IPS-18c (cell line): Measurements from ENCODE around the gene A1BG.

Experiments used
- H3K4me3 ChIP-seq: 2 replicates; pipeline ENCODE4 v1.7.0; 2013; ENCODE audit warnings: low read depth, mild to moderate bottlenecking, low read length, moderate library complexity; ENCODE audit not compliant: insufficient read depth
- H3K9me3 ChIP-seq: one replicate; pipeline ENCODE4 v1.6.1; 2013; ENCODE audit warnings: mild to moderate bottlenecking, low read length, moderate library complexity; ENCODE audit not compliant: control insufficient read depth, insufficient read depth

The A1BG gene

GRCh38 chr19:58352760-58353671 is at the start of gene A1BG:
TSS of gene A1BG (minus strand) at chr19:58353492. CDS start at chr19:58353437, 55 bp downstream.
- no peaks in the 10 kb centered on the region for H3K9me3 ChIP-seq
- H3K4me3 ChIP-seq, result no peak within 1 kb of the TSS

- Histone ChIP-seq H3K9me3 (no peaks in the 10 kb centered on the region), H3K4me3 (peak overlapping the region; percentile 73)
Measured at GRCh38 chr19:58401840-58402421, 48.6 kb upstream of the A1BG start.

- Histone ChIP-seq H3K4me3 (peak overlapping the region; percentile 73), H3K9me3 (no peaks in the 10 kb centered on the region)
Measured at GRCh38 chr19:58400916-58401839, 47.9 kb upstream of the A1BG start.

GRCh38 chr19:58400316-58400915 is 47.1 kb upstream of the A1BG start:
- Histone ChIP-seq H3K4me3 (peak overlapping the region; percentile 42), H3K9me3 (no peaks in the 10 kb centered on the region)

GRCh38 chr19:58399903-58400302 is 46.6 kb upstream of the A1BG start:
- H3K4me3 ChIP-seq, result no peak overlapping the region
- no peaks in the 10 kb centered on the region for H3K9me3 ChIP-seq

- H3K9me3 ChIP-seq, result no peaks in the 10 kb centered on the region
Measured at GRCh38 chr19:58398545-58398944, 45.3 kb upstream of the A1BG start.

GRCh38 chr19:58398087-58398486 is 44.8 kb upstream of the A1BG start:
- no peaks in the 10 kb centered on the region for H3K9me3 ChIP-seq
- no peak overlapping the region for H3K4me3 ChIP-seq

More at GRCh38 chr19:58398545-58398944, 45.3 kb upstream of the A1BG start:
- no peak overlapping the region for H3K4me3 ChIP-seq

- Histone ChIP-seq H3K4me3 (peak overlapping the region; percentile 3; the same call in 1 of the 2 replicates), H3K9me3 (no peaks in the 10 kb centered on the region)
Measured at GRCh38 chr19:58397533-58398037, 44.3 kb upstream of the A1BG start.

- peak overlapping the region; percentile 36 for H3K4me3 ChIP-seq
- no peaks in the 10 kb centered on the region for H3K9me3 ChIP-seq
Measured at GRCh38 chr19:58396691-58397532, 43.6 kb upstream of the A1BG start.

- no peaks in the 10 kb centered on the region for H3K9me3 ChIP-seq
- H3K4me3 ChIP-seq, result peak overlapping the region; percentile 49
Measured at GRCh38 chr19:58395979-58396627, 42.8 kb upstream of the A1BG start.

GRCh38 chr19:58395220-58395978 is 42.1 kb upstream of the A1BG start, which contains the start of gene RNF225:
TSS of gene RNF225 (plus strand) at chr19:58395656. CDS start at chr19:58396090, 434 bp downstream.
- Histone ChIP-seq H3K4me3 (peak within 1 kb of the TSS; percentile 49), H3K9me3 (no peaks in the 10 kb centered on the region)

- Histone ChIP-seq H3K9me3 (no peaks in the 10 kb centered on the region), H3K4me3 (no peak overlapping the region)
Measured at GRCh38 chr19:58394821-58395219, 41.5 kb upstream of the A1BG start.

GRCh38 chr19:58393725-58394033 is 40.4 kb upstream of the A1BG start:
- H3K4me3 ChIP-seq, result no peak overlapping the region
- H3K9me3 ChIP-seq, result no peaks in the 10 kb centered on the region

- Histone ChIP-seq H3K9me3 (no peaks in the 10 kb centered on the region), H3K4me3 (no peak overlapping the region)
Measured at GRCh38 chr19:58392945-58393724, 39.8 kb upstream of the A1BG start.
